Measurements from ENCODE around the gene TMC7.

Gene TMC7

DNA sequence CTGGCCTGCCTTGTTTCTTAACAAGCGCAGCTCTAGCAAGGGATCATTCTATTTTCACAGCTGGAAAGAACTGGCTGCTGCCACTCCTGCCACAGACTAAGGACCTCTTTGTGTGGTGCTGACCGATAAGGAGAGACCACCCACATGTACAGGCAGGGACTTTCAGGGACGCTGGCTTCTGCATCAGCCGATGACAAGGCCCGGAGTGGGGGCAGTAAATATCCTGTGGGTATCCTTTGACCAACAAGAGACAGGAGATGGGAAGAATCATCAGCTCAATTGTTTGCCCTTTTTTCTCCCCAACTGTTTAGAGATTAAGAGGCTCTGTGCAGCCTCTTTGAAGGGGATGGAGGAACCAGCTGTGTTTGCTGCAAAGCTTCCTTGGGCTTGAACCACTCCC, 120.9 kb downstream of the TMC7 start:
- H3K23ac ChIP-seq (ENCODE audit: low read length): no peak overlapping the region
- H3K79me1 ChIP-seq (ENCODE audit: low read length): no peaks in the 10 kb centered on the region
- no peak overlapping the region for H2AK5ac ChIP-seq (ENCODE audit: low read length)
- H3K4me2 ChIP-seq (ENCODE audit: low read length): no peak overlapping the region
- no peaks in the 10 kb centered on the region for H3K4me1 ChIP-seq (ENCODE audit: control insufficient read depth, low read depth, low read length)
- H3K36me3 ChIP-seq (ENCODE audit: control insufficient read depth, insufficient read depth, low read length): no peaks in the 10 kb centered on the region
- no peaks in the 10 kb centered on the region for H3K27me3 ChIP-seq (ENCODE audit: insufficient read depth, low read length, poor library complexity)
- no peaks in the 10 kb centered on the region for H3K79me2 ChIP-seq (ENCODE audit: control insufficient read depth, insufficient read depth, low read length)
- H2BK120ac ChIP-seq (ENCODE audit: low read depth, low read length): no peak overlapping the region
- H2BK5ac ChIP-seq (ENCODE audit: low read length): no peak overlapping the region
- H3K4ac ChIP-seq (ENCODE audit: low read depth, low read length): no peak overlapping the region
- no peak overlapping the region for H3K4me3 ChIP-seq (ENCODE audit: low read length)
- no peak overlapping the region for H4K5ac ChIP-seq (ENCODE audit: low read length)
- no peak for DNase-seq
- WGBS (ENCODE audit: extremely low coverage, insufficient coverage, low lambda C conversion rate): no CpG with 5 or more reads among the region's 5 CpGs
- H3K56ac ChIP-seq (ENCODE audit: low read length): no peak overlapping the region
- no peak overlapping the region for H4K8ac ChIP-seq (ENCODE audit: low read depth, low read length)
- H3K27ac ChIP-seq (ENCODE audit: low read depth, low read length): no peak overlapping the region
- no peak overlapping the region for H3K9ac ChIP-seq (ENCODE audit: low read length)
- no peak overlapping the region for H3K18ac ChIP-seq (ENCODE audit: low read length)
- H2BK15ac ChIP-seq (replicated peaks; ENCODE audit: low read depth): no peak overlapping the region

DNA sequence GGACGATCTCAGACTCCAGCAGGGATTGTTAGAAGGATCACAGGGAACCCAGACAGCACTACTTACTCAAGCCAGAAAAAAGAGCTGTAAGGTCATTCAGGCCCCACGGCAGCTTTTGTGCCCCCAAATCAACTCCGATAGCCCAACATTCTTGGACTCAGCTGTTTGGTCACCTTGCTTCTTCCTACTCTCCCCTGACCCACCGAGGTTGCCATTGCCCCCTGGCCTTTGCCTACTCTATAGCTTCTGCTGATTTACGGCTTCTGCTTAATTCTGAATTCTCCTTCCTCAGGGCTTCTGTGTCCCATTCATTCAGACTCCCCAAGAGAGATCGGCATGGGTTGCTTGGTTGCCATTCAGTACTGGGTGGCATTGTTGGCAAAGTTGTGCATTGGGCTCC, 121.4 kb downstream of the TMC7 start:
- H3K4ac ChIP-seq (ENCODE audit: low read depth, low read length): no peak overlapping the region
- H3K27me3 ChIP-seq (ENCODE audit: insufficient read depth, low read length, poor library complexity): no peaks in the 10 kb centered on the region
- no peaks in the 10 kb centered on the region for H3K36me3 ChIP-seq (ENCODE audit: control insufficient read depth, insufficient read depth, low read length)
- H2AK5ac ChIP-seq (ENCODE audit: low read length): no peak overlapping the region
- no peak overlapping the region for H3K23ac ChIP-seq (ENCODE audit: low read length)
- H4K8ac ChIP-seq (ENCODE audit: low read depth, low read length): no peak overlapping the region
- H3K18ac ChIP-seq (ENCODE audit: low read length): no peak overlapping the region
- no peak overlapping the region for H4K5ac ChIP-seq (ENCODE audit: low read length)
- H3K27ac ChIP-seq (ENCODE audit: low read depth, low read length): no peak overlapping the region
- no peak overlapping the region for H3K56ac ChIP-seq (ENCODE audit: low read length)
- no peak for DNase-seq
- no CpG with 5 or more reads among the region's 6 CpGs for WGBS (ENCODE audit: extremely low coverage, insufficient coverage, low lambda C conversion rate)
- H3K79me1 ChIP-seq (ENCODE audit: low read length): no peaks in the 10 kb centered on the region
- H3K4me3 ChIP-seq (ENCODE audit: low read length): no peak overlapping the region
- H3K79me2 ChIP-seq (ENCODE audit: control insufficient read depth, insufficient read depth, low read length): no peaks in the 10 kb centered on the region
- no peak overlapping the region for H2BK15ac ChIP-seq (replicated peaks; ENCODE audit: low read depth)
- no peak overlapping the region for H3K9ac ChIP-seq (ENCODE audit: low read length)
- H2BK5ac ChIP-seq (ENCODE audit: low read length): no peak overlapping the region
- H3K4me2 ChIP-seq (ENCODE audit: low read length): no peak overlapping the region
- H3K4me1 ChIP-seq (ENCODE audit: control insufficient read depth, low read depth, low read length): no peaks in the 10 kb centered on the region
- no peak overlapping the region for H2BK120ac ChIP-seq (ENCODE audit: low read depth, low read length)

DNA sequence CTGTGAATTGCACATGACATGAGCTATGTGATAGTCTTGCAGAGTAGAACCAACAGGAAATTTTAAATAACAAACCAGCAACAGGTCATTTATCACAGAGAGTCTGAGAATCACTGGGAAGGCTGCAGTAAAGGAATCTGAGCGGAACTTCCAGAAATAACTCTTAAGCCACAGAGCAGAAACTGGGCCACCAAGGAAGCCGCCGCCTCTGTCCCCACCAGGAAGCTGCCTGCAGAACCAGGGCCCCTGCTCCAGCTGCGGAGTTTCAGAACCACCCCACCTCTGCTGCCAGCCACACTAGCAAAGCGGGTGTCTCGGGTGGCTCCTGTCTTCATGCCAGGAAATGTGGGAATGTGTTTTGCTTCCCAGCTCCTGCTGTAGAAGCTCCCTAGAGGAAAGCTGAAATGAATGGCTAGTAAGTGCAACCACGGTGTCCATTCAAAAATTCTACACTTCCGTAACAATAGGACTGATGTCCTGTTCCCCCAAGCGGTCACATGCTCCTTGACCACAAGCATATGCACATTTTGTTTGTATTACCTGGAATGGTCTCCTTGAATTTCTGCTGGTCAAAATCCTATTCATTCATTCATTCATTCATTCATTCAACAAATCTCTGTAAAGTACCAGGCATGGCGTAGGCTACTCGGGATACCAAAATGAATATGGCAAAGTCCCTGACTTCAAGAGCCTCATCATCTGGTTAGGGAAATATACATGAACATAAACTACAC, 122.3 kb downstream of the TMC7 start:
- DNase-seq: no peak
- Histone ChIP-seq H3K27me3 (ENCODE audit: insufficient read depth, low read length, poor library complexity) (no peaks in the 10 kb centered on the region), H3K9ac (ENCODE audit: low read length) (no peak overlapping the region), H2BK5ac (ENCODE audit: low read length) (no peak overlapping the region), H4K8ac (ENCODE audit: low read depth, low read length) (no peak overlapping the region), H3K23ac (ENCODE audit: low read length) (no peak overlapping the region), H2BK15ac (replicated peaks; ENCODE audit: low read depth) (no peak overlapping the region), H3K36me3 (ENCODE audit: control insufficient read depth, insufficient read depth, low read length) (no peaks in the 10 kb centered on the region), H3K4me1 (ENCODE audit: control insufficient read depth, low read depth, low read length) (no peaks in the 10 kb centered on the region), H3K79me2 (ENCODE audit: control insufficient read depth, insufficient read depth, low read length) (no peaks in the 10 kb centered on the region), H2BK120ac (ENCODE audit: low read depth, low read length) (no peak overlapping the region), H3K79me1 (ENCODE audit: low read length) (no peaks in the 10 kb centered on the region), H3K56ac (ENCODE audit: low read length) (no peak overlapping the region), H4K5ac (ENCODE audit: low read length) (no peak overlapping the region), H3K4ac (ENCODE audit: low read depth, low read length) (no peak overlapping the region), H3K4me3 (ENCODE audit: low read length) (no peak overlapping the region), H2AK5ac (ENCODE audit: low read length) (no peak overlapping the region), H3K27ac (ENCODE audit: low read depth, low read length) (no peak overlapping the region), H3K18ac (ENCODE audit: low read length) (no peak overlapping the region), H3K4me2 (ENCODE audit: low read length) (no peak overlapping the region)
- WGBS (ENCODE audit: extremely low coverage, insufficient coverage, low lambda C conversion rate): no CpG with 5 or more reads among the region's 11 CpGs

DNA sequence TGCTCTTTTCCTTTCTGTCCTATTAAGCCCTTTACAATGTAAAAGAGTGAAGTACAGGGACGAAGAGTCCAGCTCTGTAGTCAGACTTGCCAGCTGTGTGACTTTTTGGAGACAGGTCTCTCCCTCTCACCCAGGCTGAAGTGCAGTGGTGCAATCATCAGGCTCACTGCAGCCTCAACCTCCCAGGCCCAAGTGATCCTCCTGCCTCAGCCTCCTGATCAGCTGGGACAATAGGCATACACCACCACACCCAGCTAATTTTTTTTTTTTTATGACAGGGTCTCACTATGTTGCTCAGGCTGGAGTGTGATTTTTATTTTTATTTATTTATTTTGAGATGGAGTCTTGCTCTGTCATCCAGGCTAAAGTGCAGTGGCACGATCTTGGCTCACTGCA, 122.9 kb downstream of the TMC7 start:
- no peak overlapping the region for H2BK120ac ChIP-seq (ENCODE audit: low read depth, low read length)
- H3K4ac ChIP-seq (ENCODE audit: low read depth, low read length): no peak overlapping the region
- H3K23ac ChIP-seq (ENCODE audit: low read length): no peak overlapping the region
- WGBS (ENCODE audit: extremely low coverage, insufficient coverage, low lambda C conversion rate): no CpG with 5 or more reads among the region's 2 CpGs
- no peak overlapping the region for H4K5ac ChIP-seq (ENCODE audit: low read length)
- H4K8ac ChIP-seq (ENCODE audit: low read depth, low read length): no peak overlapping the region
- no peak overlapping the region for H3K4me2 ChIP-seq (ENCODE audit: low read length)
- no peak overlapping the region for H3K9ac ChIP-seq (ENCODE audit: low read length)
- no peak overlapping the region for H3K27ac ChIP-seq (ENCODE audit: low read depth, low read length)
- no peak overlapping the region for H3K56ac ChIP-seq (ENCODE audit: low read length)
- H3K18ac ChIP-seq (ENCODE audit: low read length): no peak overlapping the region
- no peaks in the 10 kb centered on the region for H3K36me3 ChIP-seq (ENCODE audit: control insufficient read depth, insufficient read depth, low read length)
- no peaks in the 10 kb centered on the region for H3K27me3 ChIP-seq (ENCODE audit: insufficient read depth, low read length, poor library complexity)
- H2AK5ac ChIP-seq (ENCODE audit: low read length): no peak overlapping the region
- H3K4me1 ChIP-seq (ENCODE audit: control insufficient read depth, low read depth, low read length): no peaks in the 10 kb centered on the region
- H2BK5ac ChIP-seq (ENCODE audit: low read length): no peak overlapping the region
- DNase-seq: no peak
- no peaks in the 10 kb centered on the region for H3K79me2 ChIP-seq (ENCODE audit: control insufficient read depth, insufficient read depth, low read length)
- no peak overlapping the region for H2BK15ac ChIP-seq (replicated peaks; ENCODE audit: low read depth)
- H3K4me3 ChIP-seq (ENCODE audit: low read length): no peak overlapping the region
- no peaks in the 10 kb centered on the region for H3K79me1 ChIP-seq (ENCODE audit: low read length)

DNA sequence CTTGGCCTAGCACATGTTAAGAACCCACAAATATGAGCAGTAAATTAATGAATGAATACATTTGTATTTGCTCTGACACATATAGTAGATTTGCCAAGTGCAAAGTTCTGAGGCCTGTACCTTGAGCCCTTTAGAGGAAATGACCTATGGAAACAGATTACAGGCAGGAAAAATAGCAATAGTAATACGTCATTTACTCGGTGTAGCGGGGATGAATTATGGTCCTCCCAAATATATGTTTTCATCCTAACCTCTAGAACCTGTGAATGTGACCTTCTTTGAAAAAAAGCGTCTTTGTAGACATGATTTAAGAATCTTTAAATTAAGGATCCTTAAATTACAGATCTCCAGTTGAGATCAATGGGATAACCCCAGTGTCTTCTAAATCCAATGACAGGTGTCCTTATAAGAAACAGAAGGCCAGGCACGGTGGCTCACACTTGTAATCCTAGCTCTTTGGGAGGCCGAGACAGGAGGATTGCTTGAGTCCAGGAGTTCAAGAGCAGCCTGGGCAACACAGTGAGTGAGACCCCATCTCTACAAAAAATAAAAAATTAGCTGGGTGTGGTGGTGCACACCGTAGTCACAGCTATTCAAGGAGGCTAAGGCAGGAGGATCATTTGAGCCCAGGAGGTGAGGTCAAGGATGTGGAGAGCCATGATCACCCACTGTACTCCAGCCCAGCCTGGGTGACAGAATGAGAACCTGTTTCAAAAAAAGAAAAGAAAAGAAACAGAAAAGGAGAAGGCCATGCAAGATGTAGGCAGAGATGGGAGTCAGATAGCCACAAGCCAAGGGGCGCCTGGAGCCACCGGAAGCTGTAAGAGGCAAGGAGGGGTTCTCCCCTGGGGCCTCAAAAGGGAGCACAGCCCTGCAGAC, 124.9 kb downstream of the TMC7 start:
- H3K36me3 ChIP-seq (ENCODE audit: control insufficient read depth, insufficient read depth, low read length): no peaks in the 10 kb centered on the region
- H3K79me1 ChIP-seq (ENCODE audit: low read length): no peaks in the 10 kb centered on the region
- no peak overlapping the region for H3K56ac ChIP-seq (ENCODE audit: low read length)
- H3K23ac ChIP-seq (ENCODE audit: low read length): no peak overlapping the region
- no peak overlapping the region for H3K4me3 ChIP-seq (ENCODE audit: low read length)
- no peak overlapping the region for H3K4ac ChIP-seq (ENCODE audit: low read depth, low read length)
- no peak overlapping the region for H3K4me2 ChIP-seq (ENCODE audit: low read length)
- WGBS (ENCODE audit: extremely low coverage, insufficient coverage, low lambda C conversion rate): no CpG with 5 or more reads among the region's 9 CpGs
- no peak overlapping the region for H2BK5ac ChIP-seq (ENCODE audit: low read length)
- no peak overlapping the region for H3K9ac ChIP-seq (ENCODE audit: low read length)
- H3K4me1 ChIP-seq (ENCODE audit: control insufficient read depth, low read depth, low read length): peaks cover 2% of the 10 kb centered on the region
- no peak overlapping the region for H2AK5ac ChIP-seq (ENCODE audit: low read length)
- no peaks in the 10 kb centered on the region for H3K79me2 ChIP-seq (ENCODE audit: control insufficient read depth, insufficient read depth, low read length)
- H3K27me3 ChIP-seq (ENCODE audit: insufficient read depth, low read length, poor library complexity): no peaks in the 10 kb centered on the region
- H2BK15ac ChIP-seq (replicated peaks; ENCODE audit: low read depth): no peak overlapping the region
- no peak overlapping the region for H3K18ac ChIP-seq (ENCODE audit: low read length)
- no peak for DNase-seq
- H3K27ac ChIP-seq (ENCODE audit: low read depth, low read length): no peak overlapping the region
- H4K8ac ChIP-seq (ENCODE audit: low read depth, low read length): no peak overlapping the region
- no peak overlapping the region for H2BK120ac ChIP-seq (ENCODE audit: low read depth, low read length)
- no peak overlapping the region for H4K5ac ChIP-seq (ENCODE audit: low read length)
